Nephron progenitor cell (in vitro differentiated cells): Measurements from ENCODE around the gene KRT16.
A peak's percentile ranks its signal among the peaks of the same experiment; 100 is the strongest.
"Not testable (repeated sequence)": the region's sequence is repeated elsewhere in the genome, so short reads cannot be mapped to it uniquely, and the experiment has no call there.

Source experiments
- DNase-seq: peaks from one replicate; pipeline ENCODE4 v3.0.0; 2021
- H3K27ac Mint-ChIP-seq: 2 replicates; pipeline ENCODE4 v1.8.0; 2021; ENCODE audit warnings: mild to moderate bottlenecking, moderate library complexity, mixed read lengths
- H3K27me3 Mint-ChIP-seq: 2 replicates; pipeline ENCODE4 v1.8.0; 2021; ENCODE audit warnings: mild to moderate bottlenecking, low read depth, mixed read lengths; ENCODE audit not compliant: poor library complexity
- H3K36me3 Mint-ChIP-seq: 2 replicates; pipeline ENCODE4 v1.8.0; 2021; ENCODE audit warnings: low read depth, mixed read lengths
- H3K4me1 Mint-ChIP-seq: 2 replicates; pipeline ENCODE4 v1.8.0; 2021; ENCODE audit warnings: mixed read lengths
- H3K4me3 Mint-ChIP-seq: 2 replicates; pipeline ENCODE4 v1.8.0; 2021; ENCODE audit warnings: mild to moderate bottlenecking, moderate library complexity, mixed read lengths
- H3K9me3 Mint-ChIP-seq: 2 replicates; pipeline ENCODE4 v1.8.0; 2021; ENCODE audit warnings: mild to moderate bottlenecking, moderate library complexity, mixed read lengths
- CTCF ChIP-seq: fragments of 200-600 bp; sonication (generic); IDR thresholded peaks from 2 replicates; pipeline ENCODE4 v1.5.0; 2021; ENCODE audit warnings: antibody characterized with exemption

The KRT16 gene

GRCh38 chr17:41579484-41580243, 32.9 kb downstream of the KRT16 start:
- Mint-ChIP-seq H3K27ac (no peak overlapping the region), H3K9me3 (no peaks in the 10 kb centered on the region), H3K27me3 (peaks cover 41% of the 10 kb centered on the region), H3K4me1 (peaks cover 5% of the 10 kb centered on the region), H3K4me3 (no peak overlapping the region), H3K36me3 (no peaks in the 10 kb centered on the region)
- peak; percentile 86 for TF ChIP-seq CTCF
- DNase-seq: peak; percentile 90

- H3K4me1 Mint-ChIP-seq: peaks cover 5% of the 10 kb centered on the region
- H3K27ac Mint-ChIP-seq: no peak overlapping the region
- no peak overlapping the region for H3K4me3 Mint-ChIP-seq
- TF ChIP-seq CTCF: no peak
- no peaks in the 10 kb centered on the region for H3K36me3 Mint-ChIP-seq
- H3K9me3 Mint-ChIP-seq: no peaks in the 10 kb centered on the region
- DNase-seq: no peak
- H3K27me3 Mint-ChIP-seq: peaks cover 40% of the 10 kb centered on the region
Measured at GRCh38 chr17:41578971-41579370, 33.6 kb downstream of the KRT16 start.

- no peak for DNase-seq
Measured at GRCh38 chr17:41578538-41578937, 34.0 kb downstream of the KRT16 start.

GRCh38 chr17:41576740-41577139, 35.8 kb downstream of the KRT16 start:
- H3K27ac Mint-ChIP-seq, H3K36me3 Mint-ChIP-seq, H3K9me3 Mint-ChIP-seq, H3K4me3 Mint-ChIP-seq, DNase-seq: not testable (repeated sequence)
- peaks cover 23% of the 10 kb centered on the region for H3K27me3 Mint-ChIP-seq
- peaks cover 21% of the 10 kb centered on the region for H3K4me1 Mint-ChIP-seq

More at GRCh38 chr17:41578538-41578937, 34.0 kb downstream of the KRT16 start:
- Mint-ChIP-seq H3K27me3 (peaks cover 37% of the 10 kb centered on the region), H3K4me1 (peaks cover 6% of the 10 kb centered on the region), H3K36me3 (no peaks in the 10 kb centered on the region), H3K27ac (no peak overlapping the region), H3K9me3 (no peaks in the 10 kb centered on the region), H3K4me3 (no peak overlapping the region)
- TF ChIP-seq CTCF: no peak

GRCh38 chr17:41575336-41575735, 37.2 kb downstream of the KRT16 start:
- no peak for DNase-seq
- Mint-ChIP-seq H3K9me3 (no peaks in the 10 kb centered on the region), H3K4me1 (peaks cover 27% of the 10 kb centered on the region), H3K27me3 (peaks cover 22% of the 10 kb centered on the region), H3K27ac (no peak overlapping the region), H3K36me3 (no peaks in the 10 kb centered on the region), H3K4me3 (no peak overlapping the region)
- no peak for TF ChIP-seq CTCF

- Mint-ChIP-seq H3K9me3 (peaks cover 4% of the 10 kb centered on the region), H3K36me3 (no peaks in the 10 kb centered on the region), H3K4me3 (no peak within 1 kb of the TSS), H3K27me3 (peaks cover 25% of the 10 kb centered on the region), H3K27ac (no peak within 1 kb of the TSS), H3K4me1 (peaks cover 22% of the 10 kb centered on the region)
- no peak for TF ChIP-seq CTCF
- peak; percentile 51 for DNase-seq
Measured at GRCh38 chr17:41571561-41572434, 40.8 kb downstream of the KRT16 start, which contains the start of gene KRT9. TSS of gene KRT9 (minus strand) at chr17:41572059. CDS start at chr17:41571992, 67 bp downstream.
